Peyer's patch (tissue), 4 donors: ENCODE data around the gene SIMC1.

Experiments used
- POLR2A ChIP-seq, 2 donors: fragments of 450-650 bp; IDR thresholded peaks; one replicate each; pipeline ENCODE4 v1.5.1; 2017; ENCODE audit warnings: antibody characterized with exemption in 2 of 2, mild to moderate bottlenecking in 2 of 2, moderate library complexity in 2 of 2
- TF ChIP-seq, protein P1 (sequence below), 6 experiments: fragments of 450-650 bp in 4 of 6; fragments of 200-600 bp in 2 of 6; sonication (generic) in 1 of 6; IDR thresholded peaks; one replicate each; pipeline ENCODE4 v1.5.1; 2017 to 2019; ENCODE audit warnings: antibody characterized with exemption in 6 of 6, mild to moderate bottlenecking in 3 of 6, moderate library complexity in 1 of 6

DNA sequence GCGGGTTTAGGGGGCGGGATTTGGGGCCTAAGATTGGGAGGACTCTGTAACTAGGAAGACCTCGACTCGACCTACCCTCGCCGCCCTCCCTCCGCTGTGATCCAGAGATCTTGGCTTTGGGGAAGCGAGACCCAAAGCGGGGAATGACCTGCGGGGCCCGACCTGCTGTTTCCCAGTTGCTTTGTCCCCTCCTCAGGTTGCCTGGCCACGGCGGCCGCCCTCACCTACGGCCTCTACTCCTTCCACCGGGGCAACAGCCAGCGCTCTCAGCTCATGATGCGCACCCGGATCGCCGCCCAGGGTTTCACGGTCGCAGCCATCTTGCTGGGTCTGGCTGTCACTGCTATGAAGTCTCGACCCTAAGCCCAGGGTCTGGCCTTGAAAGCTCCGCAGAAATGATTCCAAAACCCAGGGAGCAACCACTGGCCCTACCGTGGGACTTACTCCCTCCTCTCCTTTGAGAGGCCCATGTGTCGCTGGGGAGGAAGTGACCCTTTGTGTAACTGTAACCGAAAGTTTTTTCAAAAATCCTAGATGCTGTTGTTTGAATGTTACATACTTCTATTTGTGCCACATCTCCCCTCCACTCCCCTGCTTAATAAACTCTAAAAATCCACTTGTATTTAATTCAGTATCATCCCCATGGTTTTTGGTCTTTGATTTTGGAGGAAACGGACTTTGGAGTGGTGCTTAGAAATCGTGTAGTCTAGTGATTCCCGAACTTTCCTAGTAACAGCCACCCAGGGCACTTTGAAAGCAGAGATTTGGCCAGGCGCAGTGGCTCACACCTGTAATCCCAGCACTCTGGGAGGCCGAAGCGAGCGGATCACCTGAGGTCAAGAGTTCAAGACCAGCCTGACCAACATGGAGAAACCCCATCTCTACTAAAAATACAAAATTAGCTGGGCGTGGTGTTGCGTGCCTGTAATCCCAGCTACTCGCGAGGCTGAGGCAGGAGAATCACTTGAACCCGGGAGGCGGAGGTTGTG is 151.2 kb downstream of the SIMC1 start:
- TF ChIP-seq, protein P1, sequence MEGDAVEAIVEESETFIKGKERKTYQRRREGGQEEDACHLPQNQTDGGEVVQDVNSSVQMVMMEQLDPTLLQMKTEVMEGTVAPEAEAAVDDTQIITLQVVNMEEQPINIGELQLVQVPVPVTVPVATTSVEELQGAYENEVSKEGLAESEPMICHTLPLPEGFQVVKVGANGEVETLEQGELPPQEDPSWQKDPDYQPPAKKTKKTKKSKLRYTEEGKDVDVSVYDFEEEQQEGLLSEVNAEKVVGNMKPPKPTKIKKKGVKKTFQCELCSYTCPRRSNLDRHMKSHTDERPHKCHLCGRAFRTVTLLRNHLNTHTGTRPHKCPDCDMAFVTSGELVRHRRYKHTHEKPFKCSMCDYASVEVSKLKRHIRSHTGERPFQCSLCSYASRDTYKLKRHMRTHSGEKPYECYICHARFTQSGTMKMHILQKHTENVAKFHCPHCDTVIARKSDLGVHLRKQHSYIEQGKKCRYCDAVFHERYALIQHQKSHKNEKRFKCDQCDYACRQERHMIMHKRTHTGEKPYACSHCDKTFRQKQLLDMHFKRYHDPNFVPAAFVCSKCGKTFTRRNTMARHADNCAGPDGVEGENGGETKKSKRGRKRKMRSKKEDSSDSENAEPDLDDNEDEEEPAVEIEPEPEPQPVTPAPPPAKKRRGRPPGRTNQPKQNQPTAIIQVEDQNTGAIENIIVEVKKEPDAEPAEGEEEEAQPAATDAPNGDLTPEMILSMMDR (IDR thresholded peaks at IDR 0.05): no peak
- TF ChIP-seq POLR2A (IDR thresholded peaks at IDR 0.05): peak; percentile 84 to 92
